Measurements from ENCODE around the gene KRTAP10-12. TPM values are rescaled to one million over a fixed set of nuclear protein-coding genes. Genes with fewer than 3 reads are reported as not detected.

KRTAP10-12 gene
- total RNA-seq, 1 experiment from 2014 or later = not detected

GRCh38 chr21:44697811-44698734, 1.1 kb downstream of the KRTAP10-12 start:
- no peak for DNase-seq (ENCODE audit: low spot score)

GRCh38 chr21:44699502-44700001, 2.6 kb downstream of the KRTAP10-12 start:
- no peak for DNase-seq (ENCODE audit: low spot score)

GRCh38 chr21:44700101-44701022, 3.4 kb downstream of the KRTAP10-12 start:
- no peak for DNase-seq (ENCODE audit: low spot score)

- no peak for DNase-seq (ENCODE audit: low spot score)
These were observed 4.0 kb downstream of the KRTAP10-12 start for GRCh38 chr21:44701023-44701400.

GRCh38 chr21:44701541-44701940, 4.6 kb downstream of the KRTAP10-12 start:
- no peak for DNase-seq (ENCODE audit: low spot score)

GRCh38 chr21:44702111-44702972, 5.4 kb downstream of the KRTAP10-12 start:
- DNase-seq (ENCODE audit: low spot score) = no peak

- no peak for DNase-seq (ENCODE audit: low spot score)
These were observed 6.2 kb downstream of the KRTAP10-12 start for GRCh38 chr21:44702973-44703730.

- DNase-seq (ENCODE audit: low spot score) = no peak
These were observed 7.0 kb downstream of the KRTAP10-12 start for GRCh38 chr21:44703731-44704635.

- no peak for DNase-seq (ENCODE audit: low spot score)
These were observed 7.6 kb downstream of the KRTAP10-12 start for GRCh38 chr21:44704636-44705001.

GRCh38 chr21:44706026-44706705, 9.2 kb downstream of the KRTAP10-12 start:
- no peak for DNase-seq (ENCODE audit: low spot score)

GRCh38 chr21:44706706-44707581, 10.0 kb downstream of the KRTAP10-12 start:
- no peak for DNase-seq (ENCODE audit: low spot score)

GRCh38 chr21:44708213-44708865, 11.4 kb downstream of the KRTAP10-12 start:
- DNase-seq (ENCODE audit: low spot score) = no peak

- DNase-seq (ENCODE audit: low spot score) = no peak
These were observed 12.0 kb downstream of the KRTAP10-12 start for GRCh38 chr21:44708866-44709425.

GRCh38 chr21:44709426-44710293, 12.7 kb downstream of the KRTAP10-12 start:
- no peak for DNase-seq (ENCODE audit: low spot score)

GRCh38 chr21:44710294-44710665, 13.3 kb downstream of the KRTAP10-12 start:
- DNase-seq (ENCODE audit: low spot score) = no peak

- DNase-seq (ENCODE audit: low spot score) = no peak
These were observed 13.9 kb downstream of the KRTAP10-12 start for GRCh38 chr21:44710756-44711326.
